Kidney tubule cell (primary cell): ENCODE results near the gene MINDY1.

Source experiments
- DNase-seq: peaks from one replicate; pipeline ENCODE4 v3.0.0-alpha.2; 2018; ENCODE audit warnings: low spot score

Gene MINDY1

GRCh38 chr1:150985179-150985825 is 21.4 kb downstream of the MINDY1 start:
- DNase-seq: peak; percentile 61

GRCh38 chr1:150981805-150982712 is 24.6 kb downstream of the MINDY1 start, which contains the start of gene ANXA9:
Gene ANXA9 (plus strand): TSS chr1:150982292. CDS start chr1:150983106, 814 bp downstream.
- peak; percentile 63 for DNase-seq

- peak; percentile 64 for DNase-seq
These were observed 25.4 kb downstream of the MINDY1 start for GRCh38 chr1:150981177-150981804.

GRCh38 chr1:150979092-150980056 is 27.3 kb downstream of the MINDY1 start:
- peak; percentile 89 for DNase-seq

- peak; percentile 94 for DNase-seq
These were observed 29.6 kb downstream of the MINDY1 start for GRCh38 chr1:150976879-150977694.

- DNase-seq: no peak
These were observed 30.3 kb downstream of the MINDY1 start for GRCh38 chr1:150976401-150976821.

- DNase-seq: peak; percentile 85
These were observed 31.9 kb downstream of the MINDY1 start, which contains the start of gene CERS2 for GRCh38 chr1:150974580-150975478. Gene CERS2 (minus strand): TSS chr1:150974835. CDS start chr1:150969090, 5,745 bp downstream.

- peak; percentile 53 for DNase-seq
These were observed 32.7 kb downstream of the MINDY1 start for GRCh38 chr1:150973836-150974579.

GRCh38 chr1:150973258-150973835 is 33.4 kb downstream of the MINDY1 start:
- peak; percentile 32 for DNase-seq

GRCh38 chr1:150972417-150972940 is 34.2 kb downstream of the MINDY1 start:
- DNase-seq: no peak

- DNase-seq: peak; percentile 66
These were observed 34.9 kb downstream of the MINDY1 start for GRCh38 chr1:150971583-150972416.

- peak; percentile 59 for DNase-seq
These were observed 35.7 kb downstream of the MINDY1 start for GRCh38 chr1:150970808-150971582.

GRCh38 chr1:150969626-150970025 is 37.1 kb downstream of the MINDY1 start:
- DNase-seq: no peak

GRCh38 chr1:150968491-150968890 is 38.2 kb downstream of the MINDY1 start:
- DNase-seq: no peak

GRCh38 chr1:150967936-150968335 is 38.8 kb downstream of the MINDY1 start:
- DNase-seq: no peak

GRCh38 chr1:150966011-150966410 is 40.7 kb downstream of the MINDY1 start:
- DNase-seq: no peak
